SK-N-SH (cell line): ENCODE data around the gene TOR4A.

Experiments used
- EP300 ChIP-seq, 2 experiments: IDR thresholded peaks; 2 replicates each; pipeline versions ENCODE4 v1.4.0 to v1.6.1; 2012; ENCODE audit warnings: borderline replicate concordance in 1 of 2, low read depth in 1 of 2, low read length in 1 of 2
- EZH2phosphoT487 ChIP-seq: fragments of 200-600 bp; sonication (generic); IDR thresholded peaks from 2 replicates; pipeline ENCODE4 v1.6.1; 2017; ENCODE audit warnings: low read depth, mixed run types, mild to moderate bottlenecking, antibody characterized with exemption, moderate library complexity, borderline replicate concordance
- GABPA ChIP-seq: IDR thresholded peaks from 2 replicates; pipeline ENCODE4 v1.4.0; 2012; ENCODE audit warnings: low read depth, mild to moderate bottlenecking
- JUND ChIP-seq: IDR thresholded peaks from 2 replicates; pipeline ENCODE4 v1.4.0; 2012
- MEF2A ChIP-seq: IDR thresholded peaks from 2 replicates; pipeline ENCODE4 v1.4.0; 2012; ENCODE audit warnings: low read depth, borderline replicate concordance
- PBX3 ChIP-seq: IDR thresholded peaks from 2 replicates; pipeline ENCODE4; 2012
- RFX5 ChIP-seq: IDR thresholded peaks from 2 replicates; pipeline ENCODE4 v1.6.1; 2012; ENCODE audit warnings: mild to moderate bottlenecking, improper control_type of control experiment, low read length
- SMC3 ChIP-seq: IDR thresholded peaks from 2 replicates; pipeline ENCODE4 v1.6.1; 2012; ENCODE audit warnings: low read depth, low read length, improper control_type of control experiment
- TEAD4 ChIP-seq: IDR thresholded peaks from 2 replicates; pipeline ENCODE4 v1.4.0; 2012; ENCODE audit warnings: mild to moderate bottlenecking, borderline replicate concordance; ENCODE audit not compliant: insufficient read depth
- TF ChIP-seq, protein P1 (sequence below): fragments of 200-600 bp; sonication (generic); IDR thresholded peaks from 2 replicates; pipeline ENCODE4 v1.6.1; 2017; ENCODE audit warnings: antibody characterized with exemption, mild to moderate bottlenecking, moderate library complexity

- TF ChIP-seq SMC3 = no peak
- TF ChIP-seq, protein P1, sequence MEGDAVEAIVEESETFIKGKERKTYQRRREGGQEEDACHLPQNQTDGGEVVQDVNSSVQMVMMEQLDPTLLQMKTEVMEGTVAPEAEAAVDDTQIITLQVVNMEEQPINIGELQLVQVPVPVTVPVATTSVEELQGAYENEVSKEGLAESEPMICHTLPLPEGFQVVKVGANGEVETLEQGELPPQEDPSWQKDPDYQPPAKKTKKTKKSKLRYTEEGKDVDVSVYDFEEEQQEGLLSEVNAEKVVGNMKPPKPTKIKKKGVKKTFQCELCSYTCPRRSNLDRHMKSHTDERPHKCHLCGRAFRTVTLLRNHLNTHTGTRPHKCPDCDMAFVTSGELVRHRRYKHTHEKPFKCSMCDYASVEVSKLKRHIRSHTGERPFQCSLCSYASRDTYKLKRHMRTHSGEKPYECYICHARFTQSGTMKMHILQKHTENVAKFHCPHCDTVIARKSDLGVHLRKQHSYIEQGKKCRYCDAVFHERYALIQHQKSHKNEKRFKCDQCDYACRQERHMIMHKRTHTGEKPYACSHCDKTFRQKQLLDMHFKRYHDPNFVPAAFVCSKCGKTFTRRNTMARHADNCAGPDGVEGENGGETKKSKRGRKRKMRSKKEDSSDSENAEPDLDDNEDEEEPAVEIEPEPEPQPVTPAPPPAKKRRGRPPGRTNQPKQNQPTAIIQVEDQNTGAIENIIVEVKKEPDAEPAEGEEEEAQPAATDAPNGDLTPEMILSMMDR = no peak
- no peak for TF ChIP-seq GABPA
- no peak for TF ChIP-seq TEAD4
- TF ChIP-seq RFX5 = no peak
- no peak for TF ChIP-seq PBX3
- TF ChIP-seq MEF2A = no peak
- no peak for TF ChIP-seq EP300 (IDR thresholded peaks at IDR 0.05; ENCODE audit: borderline replicate concordance in 1 of 2, low read depth in 1 of 2, low read length in 1 of 2)
- no peak for TF ChIP-seq JUND
- no peak for TF ChIP-seq EZH2phosphoT487
Measured at GRCh38 chr9:137252555-137253506, 24.7 kb upstream of the TOR4A start.
